Skin of body (tissue), 2 donors: ENCODE measurements around the gene HSPB8. TPM values are rescaled to one million over a fixed set of nuclear protein-coding genes. Genes with fewer than 3 reads are reported as not detected.
"Not testable (repeated sequence)": the region's sequence is repeated elsewhere in the genome, so short reads cannot be mapped to it uniquely, and the experiment has no call there.

ENCODE experiments used
- DNase-seq: peaks from one replicate; lab custom pipeline; 2025; lab: John Stamatoyannopoulos, UW
- total RNA-seq: library from RNA; depleted of rRNA; stranded (reverse); fragments of >200 nt; gene quantifications from one replicate; pipeline ENCODE4 v1.2.3, GENCODE V29; 2014

The HSPB8 gene
- total RNA-seq, 1 donor from 2014 or later = 26.8 TPM

DNA sequence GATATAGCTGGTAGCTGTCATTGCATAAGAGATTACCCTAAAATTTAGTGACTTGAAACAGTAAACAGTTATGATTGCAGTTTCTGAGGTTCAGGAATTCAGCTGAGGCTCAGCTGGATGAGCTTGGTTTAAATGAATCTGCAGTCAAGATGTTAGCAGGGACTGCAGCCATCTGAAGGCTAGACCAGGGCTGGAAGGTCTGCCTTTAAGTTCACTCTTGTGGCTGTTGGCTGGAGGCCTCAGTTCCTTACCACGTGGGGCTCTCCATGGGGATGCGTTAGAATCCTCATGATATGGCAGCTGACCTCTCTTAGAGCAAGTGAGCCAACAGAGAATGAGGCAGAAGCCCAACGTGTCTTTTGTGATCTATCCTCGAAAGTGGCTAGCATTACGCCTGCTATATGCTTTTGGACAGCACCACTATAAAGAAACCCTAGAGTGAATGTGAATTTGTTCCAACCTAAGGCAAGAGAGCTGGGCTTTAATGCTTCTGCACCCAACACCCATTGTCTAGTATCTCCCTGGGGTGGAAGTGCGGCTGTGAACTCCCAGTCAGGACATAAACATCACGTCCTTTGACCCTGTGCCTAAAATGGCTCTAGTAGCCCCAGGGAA lies 26.0 kb downstream of the HSPB8 start:
- DNase-seq = peak; percentile 34

- no peak for DNase-seq
These were observed 27.8 kb downstream of the HSPB8 start for GRCh38 chr12:119206348-119207062.

DNA sequence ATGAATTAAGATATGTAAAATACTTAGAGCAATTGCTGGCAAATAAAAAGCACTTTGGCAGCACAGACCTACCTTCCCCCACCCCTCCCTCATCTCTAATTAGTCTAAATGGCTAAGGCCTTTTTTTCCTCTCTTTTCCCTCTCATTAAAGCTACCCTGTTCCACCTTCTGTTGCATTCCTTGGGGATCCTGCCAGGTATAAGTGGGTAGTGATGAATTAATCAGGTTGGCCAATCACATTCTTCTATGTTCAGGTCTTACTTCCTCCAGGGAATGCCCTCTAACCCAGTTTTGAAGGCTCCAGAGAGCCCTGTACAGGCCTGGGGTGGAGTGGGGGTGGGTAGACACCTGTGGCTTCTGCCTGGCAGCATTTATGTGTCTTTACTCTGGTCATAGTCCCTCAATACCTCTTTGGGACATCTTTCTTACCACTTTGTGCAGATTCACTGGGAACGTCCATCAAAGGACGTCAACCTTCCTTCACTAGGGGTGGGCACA lies 28.4 kb downstream of the HSPB8 start:
- no peak for DNase-seq

GRCh38 chr12:119208626-119209061 lies 29.9 kb downstream of the HSPB8 start:
- peak; percentile 45 for DNase-seq

- no peak for DNase-seq
These were observed 33.2 kb downstream of the HSPB8 start for GRCh38 chr12:119211884-119212283.

DNA sequence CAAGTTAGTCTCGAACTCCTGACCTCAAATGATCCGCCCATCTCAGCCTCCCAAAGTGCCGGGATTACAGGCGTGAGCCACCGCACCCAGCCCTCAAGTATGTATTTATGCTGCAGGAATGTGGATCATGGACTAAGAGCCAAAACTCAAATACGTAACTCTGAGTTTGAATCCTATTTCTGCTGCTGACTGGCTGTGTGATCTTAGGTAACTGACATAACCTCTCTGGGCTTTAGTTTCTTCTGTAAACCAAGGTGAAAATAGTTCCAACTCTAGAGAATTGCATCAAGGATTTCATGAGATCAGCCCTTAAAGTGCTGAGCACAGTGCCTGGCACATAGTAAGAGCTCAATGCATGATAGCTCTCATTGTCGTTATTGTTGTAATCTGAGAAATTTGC lies 37.4 kb downstream of the HSPB8 start:
- no peak for DNase-seq

- DNase-seq = not testable (repeated sequence)
These were observed 40.1 kb downstream of the HSPB8 start for GRCh38 chr12:119218875-119219274.

DNA sequence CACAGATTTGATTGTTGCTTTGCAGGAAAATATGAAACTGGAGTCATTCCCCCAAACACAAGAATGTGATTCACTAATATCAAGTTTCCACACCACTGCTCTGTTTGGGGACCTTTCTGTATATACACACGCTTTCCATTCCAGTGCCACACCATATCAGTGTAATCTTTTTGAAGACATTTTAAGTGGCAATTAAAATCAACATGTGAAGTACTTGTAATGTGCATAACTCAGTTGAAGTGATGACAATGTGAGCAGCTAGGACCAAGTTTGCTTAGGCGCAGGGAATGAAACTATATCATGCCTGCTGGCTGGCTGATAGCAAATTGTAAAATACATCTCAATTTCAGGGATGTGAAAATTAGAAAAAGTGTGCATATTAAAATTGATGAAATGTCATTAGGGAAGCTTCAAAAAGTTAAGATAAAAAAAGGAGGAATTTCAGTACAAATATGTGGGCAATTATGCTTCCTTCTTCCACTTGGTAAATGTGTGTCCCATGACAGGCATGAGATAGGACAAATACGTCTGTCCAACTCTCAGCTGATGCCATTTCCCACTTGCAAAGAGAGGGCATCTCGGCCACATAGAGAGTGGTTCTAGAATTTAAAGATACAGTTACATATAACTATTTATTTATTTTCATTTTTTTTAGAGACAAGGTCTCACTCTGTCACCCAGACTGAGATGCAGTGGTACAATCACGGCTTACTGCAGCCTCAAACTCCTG lies 43.7 kb downstream of the HSPB8 start:
- no peak for DNase-seq

GRCh38 chr12:119225454-119225853 lies 46.7 kb downstream of the HSPB8 start:
- no peak for DNase-seq

- DNase-seq = no peak
These were observed 48.6 kb downstream of the HSPB8 start for GRCh38 chr12:119227292-119227691.

- no peak for DNase-seq
These were observed 50.5 kb downstream of the HSPB8 start for GRCh38 chr12:119229205-119229604.

DNA sequence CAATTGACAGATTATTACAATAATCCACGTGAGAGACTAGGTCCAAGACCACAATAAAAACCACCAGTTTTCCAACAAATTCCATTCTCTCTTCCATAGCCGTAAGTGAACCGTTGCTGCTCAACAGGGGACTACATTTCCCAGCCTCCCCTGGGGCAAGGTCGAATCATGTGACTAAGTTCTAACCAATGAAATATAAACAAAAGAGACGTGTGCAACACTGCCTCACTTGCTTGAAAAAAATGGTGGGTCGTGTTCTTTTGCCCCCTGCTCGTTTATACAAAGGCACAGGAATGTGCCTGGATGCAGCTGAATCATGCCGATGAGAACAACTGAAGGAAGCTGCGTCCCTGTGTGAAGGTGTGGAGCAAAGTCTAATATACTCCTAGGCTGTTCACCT lies 51.1 kb downstream of the HSPB8 start:
- no peak for DNase-seq

GRCh38 chr12:119230807-119231206 lies 52.1 kb downstream of the HSPB8 start:
- DNase-seq = no peak

- DNase-seq = no peak
These were observed 53.0 kb downstream of the HSPB8 start for GRCh38 chr12:119231774-119232173.

DNA sequence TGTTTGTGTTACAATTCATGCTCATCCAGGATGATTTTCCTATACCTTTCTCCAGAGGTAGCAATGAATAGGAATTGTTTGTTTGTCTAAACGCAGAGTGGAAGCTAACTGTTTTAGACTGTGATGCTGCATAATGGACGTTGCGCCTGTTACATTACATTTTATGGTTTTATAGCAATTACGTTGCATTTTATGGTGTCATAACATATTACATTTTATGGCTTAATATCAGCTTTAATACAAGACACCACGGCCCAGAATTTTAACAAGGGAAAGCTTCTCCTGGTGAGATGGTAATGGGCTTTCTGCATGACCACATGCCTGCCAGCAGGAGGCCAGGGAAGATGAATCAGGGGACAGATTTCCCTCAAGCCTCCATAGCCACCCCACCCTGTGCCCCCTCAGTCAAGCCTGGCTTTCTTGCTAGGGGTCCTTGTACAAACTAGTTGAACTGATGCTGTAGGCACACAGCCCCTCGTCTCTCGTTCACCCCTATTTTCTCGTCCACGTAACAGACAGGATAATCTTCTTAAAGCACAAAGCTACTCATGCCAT lies 56.5 kb downstream of the HSPB8 start:
- DNase-seq = no peak

- no peak for DNase-seq
These were observed 57.6 kb downstream of the HSPB8 start for GRCh38 chr12:119236372-119236771.

GRCh38 chr12:119239040-119239439 lies 60.3 kb downstream of the HSPB8 start:
- DNase-seq = no peak

- DNase-seq = no peak
These were observed 62.3 kb downstream of the HSPB8 start for GRCh38 chr12:119241049-119241448.

GRCh38 chr12:119241580-119242169 lies 62.9 kb downstream of the HSPB8 start:
- no peak for DNase-seq
